B cell (primary cell): ENCODE data around the gene GPR151. TPM values are rescaled to one million over a fixed set of nuclear protein-coding genes. Genes with fewer than 3 reads are reported as not detected.

Experiments used
- ATAC-seq: fragments of 200-7000 bp; cut with Tn5 transposase; one replicate; pipeline ENCODE4 v1.10.0; 2021; ENCODE audit warnings: low read depth, mild to moderate bottlenecking, moderate number of reproducible peaks, moderate library complexity
- CTCF ChIA-PET: fragments of 350-600 bp; sonication (Branson Sonifier 250); formaldehyde crosslinking; loops from one replicate; lab custom pipeline; 2021; ENCODE audit warnings: antibody characterized with exemption, inconsistent platforms; lab: Charles Lee
- POLR2A ChIA-PET: fragments of 350-600 bp; sonication (Branson Sonifier 250); formaldehyde crosslinking; loops from one replicate; lab custom pipeline; 2021; ENCODE audit warnings: antibody characterized with exemption; lab: Charles Lee
- DNase-seq: peaks from one replicate; pipeline ENCODE4 v3.0.0; 2013
- H2AFZ ChIP-seq: 2 replicates; pipeline ENCODE4 v1.6.1; 2012; ENCODE audit warnings: mild to moderate bottlenecking, low read depth, low read length; ENCODE audit not compliant: insufficient read depth, poor library complexity, severe bottlenecking
- H3K27ac ChIP-seq, 2 donors: 1 replicate in 1 of 2; 2 replicates in 1 of 2; pipeline ENCODE4 v1.5.1; 2012 to 2013; ENCODE audit warnings: low read length in 2 of 2, mild to moderate bottlenecking in 2 of 2, moderate library complexity in 1 of 2
- H3K27me3 ChIP-seq, 4 experiments: fragments of 200-600 bp in 1 of 4; sonication (generic) in 1 of 4; replicated peaks in 1 of 4; 1 replicate in 2 of 4; 2 replicates in 2 of 4; pipeline versions ENCODE4 v1.6.1 to v1.7.0; 2013 to 2016; ENCODE audit warnings: low read length in 3 of 4, mild to moderate bottlenecking in 2 of 4, mixed read lengths in 1 of 4, moderate library complexity in 1 of 4; ENCODE audit not compliant: insufficient read depth in 4 of 4, control insufficient read depth in 3 of 4; ENCODE audit errors: control extremely low read depth in 1 of 4
- H3K36me3 ChIP-seq, 2 experiments: replicated peaks in 1 of 2; 1 replicate in 1 of 2; 2 replicates in 1 of 2; pipeline versions ENCODE4 v1.6.1 to v1.7.1; 2013; ENCODE audit warnings: low read length in 1 of 2; ENCODE audit not compliant: insufficient read depth in 2 of 2, control insufficient read depth in 1 of 2; ENCODE audit errors: control extremely low read depth in 1 of 2, extremely low read depth in 1 of 2
- H3K4me1 ChIP-seq, 2 donors: fragments of 200-600 bp in 1 of 2; sonication (generic) in 1 of 2; 1 replicate in 1 of 2; 2 replicates in 1 of 2; pipeline versions ENCODE4 v1.5.1 to v1.6.1; 2013 to 2017; ENCODE audit warnings: low read length in 2 of 2; ENCODE audit not compliant: control insufficient read depth in 2 of 2, insufficient read depth in 2 of 2
- H3K4me2 ChIP-seq: replicated peaks from 2 replicates; pipeline ENCODE3; 2012; ENCODE audit warnings: mild to moderate bottlenecking, low read depth, low read length; ENCODE audit not compliant: poor library complexity, severe bottlenecking
- H3K4me3 ChIP-seq, 5 experiments: fragments of 200-600 bp in 1 of 5; sonication (generic) in 1 of 5; 1 replicate in 3 of 5; 2 replicates in 2 of 5; pipeline versions ENCODE4 v1.5.1 to v1.7.0; 2011 to 2016; ENCODE audit warnings: low read length in 4 of 5, mild to moderate bottlenecking in 4 of 5, low read depth in 2 of 5, control low read depth in 1 of 5, moderate library complexity in 1 of 5; ENCODE audit not compliant: insufficient read depth in 1 of 5; ENCODE audit errors: control extremely low read depth in 1 of 5, extremely low read depth in 1 of 5
- H3K79me2 ChIP-seq: fragments of 200-600 bp; sonication (generic); one replicate; pipeline ENCODE4 v1.6.0; 2016; ENCODE audit warnings: low read length; ENCODE audit not compliant: control insufficient read depth, insufficient read depth
- H3K9ac ChIP-seq: fragments of 200-600 bp; sonication (generic); 2 replicates; pipeline ENCODE4 v1.6.1; 2017; ENCODE audit warnings: mild to moderate bottlenecking, low read length, moderate library complexity
- H3K9me3 ChIP-seq, 3 donors: one replicate each; pipeline versions ENCODE4 v1.6.1 to v1.7.1; 2013; ENCODE audit warnings: low read length in 2 of 3; ENCODE audit not compliant: control insufficient read depth in 2 of 3, insufficient read depth in 1 of 3; ENCODE audit errors: control extremely low read depth in 1 of 3
- H4K20me1 ChIP-seq: 2 replicates; pipeline ENCODE4 v1.6.0; 2012; ENCODE audit warnings: mild to moderate bottlenecking, low read length; ENCODE audit not compliant: insufficient read depth, control insufficient read depth, poor library complexity, severe bottlenecking
- H3K27ac Mint-ChIP-seq: one replicate; pipeline ENCODE4 v1.8.0; 2021; ENCODE audit warnings: mixed read lengths
- H3K27me3 Mint-ChIP-seq: one replicate; pipeline ENCODE4 v1.8.0; 2021; ENCODE audit warnings: mixed read lengths
- H3K4me1 Mint-ChIP-seq: one replicate; pipeline ENCODE4 v1.8.0; 2021; ENCODE audit warnings: mixed read lengths
- H3K4me3 Mint-ChIP-seq: one replicate; pipeline ENCODE4 v1.8.0; 2021; ENCODE audit warnings: mixed read lengths
- H3K9me3 Mint-ChIP-seq: one replicate; pipeline ENCODE4 v1.8.0; 2022; ENCODE audit warnings: mixed read lengths; ENCODE audit not compliant: insufficient read depth
- CTCF ChIP-seq: fragments of 200-600 bp; IDR thresholded peaks from one replicate; pipeline ENCODE4 v1.8.0; 2022; ENCODE audit warnings: antibody characterized with exemption, mild to moderate bottlenecking
- EZH2 ChIP-seq: IDR thresholded peaks from 2 replicates; pipeline ENCODE4 v1.6.1; 2012; ENCODE audit warnings: borderline replicate concordance, low read depth, mild to moderate bottlenecking, moderate library complexity, low read length; ENCODE audit not compliant: insufficient read depth, poor library complexity, severe bottlenecking
- WGBS: methylation state at CpG from one replicate; pipeline ENCODE4 v1.1.5; 2013; ENCODE audit warnings: missing lambda C conversion rate; ENCODE audit not compliant: insufficient coverage; 5-methylcytosine and 5-hydroxymethylcytosine counted together
- intact Hi-C: fragments of 100-400 bp; cut with micrococcal nuclease; formaldehyde crosslinking; loops from one replicate; pipeline ENCODE4 v1.10.0; 2022
- polyA plus RNA-seq: library from polyadenylated mRNA; depleted of rRNA; stranded (reverse); fragments of >200 nt; gene quantifications from 2 replicates; pipeline ENCODE4 v1.2.3, GENCODE V29; 2012
- total RNA-seq, 2 donors: library from RNA; stranded (reverse); fragments of 120-200 nt in 1 of 2; gene quantifications; 1 replicate in 1 of 2; 2 replicates in 1 of 2; pipeline versions ENCODE4 v1.2.3 to v1.2.4, GENCODE V29; 2013 to 2022

Gene GPR151
- total and polyA plus RNA-seq, 2 donors (not counting 1 experiment from before 2014, with no cell fraction given): not detected

DNA sequence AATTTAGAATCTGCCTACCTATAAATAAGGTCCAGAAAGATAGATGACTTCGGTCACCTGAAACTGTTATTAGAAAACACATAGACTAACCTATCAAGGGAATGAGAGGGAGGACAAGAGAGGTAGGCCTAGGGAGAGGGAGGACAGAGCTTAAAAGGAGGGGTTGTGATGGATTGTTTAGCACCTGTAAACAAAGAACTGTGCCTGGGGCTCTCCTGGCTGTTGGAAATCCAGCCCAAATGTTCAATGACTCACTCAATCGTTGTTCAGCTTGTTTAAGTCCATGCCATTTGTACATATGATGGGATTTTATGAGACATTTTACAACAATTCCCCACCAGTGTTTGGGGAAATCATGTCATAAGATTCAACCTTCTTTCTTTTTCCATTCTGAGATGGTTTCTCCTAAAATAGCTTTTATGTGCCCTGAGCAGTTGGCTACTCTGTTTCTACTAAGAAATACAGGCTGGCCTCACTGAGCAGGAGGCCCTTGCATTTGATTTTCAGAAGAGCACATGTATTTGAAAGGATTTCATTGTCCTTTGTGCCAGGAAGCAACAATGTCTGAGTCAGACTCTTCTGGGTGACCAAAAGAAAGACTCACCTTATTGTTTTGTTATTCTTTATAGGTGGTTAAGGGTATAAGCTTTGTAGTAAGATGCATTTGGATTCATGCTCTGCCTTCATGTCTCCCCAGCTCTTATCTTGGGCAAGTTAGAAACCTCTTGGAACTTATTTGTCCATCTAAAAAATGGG, 48.2 kb upstream of the GPR151 start:
- no peaks in the 10 kb centered on the region for H3K79me2 ChIP-seq
- no peak overlapping the region for H3K27ac ChIP-seq
- ChIA-PET POLR2A (no interaction called here), CTCF (interaction anchor here (0.9 kb wide), 1 partner anchor 22 kb away, joined by 3 read pairs; no protein-coding TSS in a partner anchor)
- TF ChIP-seq CTCF: no peak
- no peak for TF ChIP-seq EZH2
- no peak overlapping the region for H3K27ac Mint-ChIP-seq
- peaks cover 3% of the 10 kb centered on the region for H3K4me1 Mint-ChIP-seq
- no CpG with 5 or more reads among the region's 2 CpGs for WGBS
- ATAC-seq (no peak), DNase-seq (no peak)
- H3K27me3 Mint-ChIP-seq: peaks cover 12% of the 10 kb centered on the region
- no peak overlapping the region for H3K4me3 Mint-ChIP-seq
- no peak overlapping the region for H3K9ac ChIP-seq
- H3K4me1 ChIP-seq: no peaks in the 10 kb centered on the region
- no peak overlapping the region for H3K4me2 ChIP-seq
- no peak overlapping the region for H3K4me3 ChIP-seq
- no peak overlapping the region for H2AFZ ChIP-seq
- no peaks in the 10 kb centered on the region for H3K9me3 ChIP-seq
- peaks cover 0 to 3% (median 0%) of the 10 kb centered on the region in 4 experiments for H3K27me3 ChIP-seq
- H3K9me3 Mint-ChIP-seq: no peaks in the 10 kb centered on the region
- H4K20me1 ChIP-seq: no peaks in the 10 kb centered on the region
- no peaks in the 10 kb centered on the region for H3K36me3 ChIP-seq
- intact Hi-C loops: no loop called here

DNA sequence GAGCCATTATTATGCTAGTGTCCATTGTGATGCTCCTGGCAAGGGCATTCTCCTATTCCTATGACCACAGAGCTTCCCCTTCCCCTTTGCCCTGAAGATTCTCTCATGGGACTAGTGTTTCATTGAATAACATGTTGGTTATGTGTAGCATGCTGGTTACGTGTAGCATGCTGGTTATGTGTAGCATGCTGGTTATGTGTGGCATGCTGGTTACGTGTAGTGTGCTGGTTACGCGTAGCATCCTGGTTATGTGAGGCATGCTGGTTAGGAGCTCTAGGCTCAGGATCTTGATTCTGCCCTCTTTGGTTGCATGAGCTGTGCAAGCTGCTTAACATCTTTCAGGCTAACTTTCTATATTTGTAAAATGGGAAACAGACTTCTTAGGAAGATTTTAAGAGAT, 46.5 kb upstream of the GPR151 start:
- no peak overlapping the region for H3K4me3 Mint-ChIP-seq
- WGBS: 97% methylated on average over 4 of the region's 4 CpGs
- H3K27ac Mint-ChIP-seq: no peak overlapping the region
- ChIA-PET CTCF (interaction anchor here (1.3 kb wide), 1 partner anchor 21 kb away, joined by 3 read pairs; no protein-coding TSS in a partner anchor), POLR2A (no interaction called here)
- ATAC-seq: no peak
- H3K9ac ChIP-seq: no peak overlapping the region
- intact Hi-C loops: no loop called here
- peaks cover 3% of the 10 kb centered on the region for H3K4me1 Mint-ChIP-seq
- TF ChIP-seq CTCF: no peak
- H3K9me3 ChIP-seq: no peaks in the 10 kb centered on the region
- peaks cover 0 to 3% (median 0%) of the 10 kb centered on the region in 4 experiments for H3K27me3 ChIP-seq
- no peak overlapping the region for H3K4me2 ChIP-seq
- DNase-seq: no peak
- H3K27ac ChIP-seq: no peak overlapping the region
- H2AFZ ChIP-seq: no peak overlapping the region
- no peaks in the 10 kb centered on the region for H3K9me3 Mint-ChIP-seq
- no peaks in the 10 kb centered on the region for H3K4me1 ChIP-seq
- no peaks in the 10 kb centered on the region for H3K79me2 ChIP-seq
- peaks cover 12% of the 10 kb centered on the region for H3K27me3 Mint-ChIP-seq
- H3K4me3 ChIP-seq: no peak overlapping the region
- H3K36me3 ChIP-seq: no peaks in the 10 kb centered on the region
- no peaks in the 10 kb centered on the region for H4K20me1 ChIP-seq
